CD4-positive, alpha-beta T cell treated with Interleukin-21 for 1 hour (primary cell): ENCODE results near the gene COPE.

Experiments
- DNase-seq: peaks from one replicate; pipeline ENCODE4 v3.0.0-alpha.2; 2020

Gene COPE

DNA sequence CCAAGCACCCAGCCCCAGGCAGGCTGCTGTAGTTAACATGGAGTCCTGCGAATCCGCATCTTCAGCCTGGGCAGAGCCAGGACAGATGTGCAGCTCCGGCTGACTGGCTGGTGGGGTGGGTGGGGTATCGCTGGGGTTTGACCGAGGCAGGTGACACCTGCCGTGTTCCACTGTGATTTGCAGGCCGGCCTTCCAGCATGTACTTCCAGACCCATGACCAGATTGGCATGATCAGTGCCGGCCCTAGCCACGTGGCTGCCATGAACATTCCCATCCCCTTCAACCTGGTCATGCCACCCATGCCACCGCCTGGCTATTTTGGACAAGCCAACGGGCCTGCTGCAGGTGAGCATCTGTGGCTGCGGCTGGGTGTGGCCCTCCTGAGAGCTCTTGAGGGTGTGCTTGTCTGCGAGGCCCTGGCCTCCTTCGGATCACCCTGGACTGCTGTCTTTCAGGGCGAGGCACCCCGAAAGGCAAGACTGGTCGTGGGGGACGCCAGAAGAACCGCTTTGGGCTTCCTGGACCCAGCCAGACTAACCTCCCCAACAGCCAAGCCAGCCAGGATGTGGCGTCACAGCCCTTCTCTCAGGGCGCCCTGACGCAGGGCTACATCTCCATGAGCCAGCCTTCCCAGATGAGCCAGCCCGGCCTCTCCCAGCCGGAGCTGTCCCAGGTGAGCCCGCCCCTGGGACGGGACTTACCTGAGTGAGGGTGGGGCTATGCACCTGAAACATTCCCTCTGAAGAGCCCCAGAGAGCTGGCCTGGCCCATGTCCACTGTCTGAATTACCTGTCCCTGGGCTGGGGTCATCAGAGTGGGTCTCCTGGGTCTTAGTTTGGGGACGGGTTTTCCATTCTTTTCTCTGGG is 53.8 kb downstream of the COPE start:
- no peak for DNase-seq

DNA sequence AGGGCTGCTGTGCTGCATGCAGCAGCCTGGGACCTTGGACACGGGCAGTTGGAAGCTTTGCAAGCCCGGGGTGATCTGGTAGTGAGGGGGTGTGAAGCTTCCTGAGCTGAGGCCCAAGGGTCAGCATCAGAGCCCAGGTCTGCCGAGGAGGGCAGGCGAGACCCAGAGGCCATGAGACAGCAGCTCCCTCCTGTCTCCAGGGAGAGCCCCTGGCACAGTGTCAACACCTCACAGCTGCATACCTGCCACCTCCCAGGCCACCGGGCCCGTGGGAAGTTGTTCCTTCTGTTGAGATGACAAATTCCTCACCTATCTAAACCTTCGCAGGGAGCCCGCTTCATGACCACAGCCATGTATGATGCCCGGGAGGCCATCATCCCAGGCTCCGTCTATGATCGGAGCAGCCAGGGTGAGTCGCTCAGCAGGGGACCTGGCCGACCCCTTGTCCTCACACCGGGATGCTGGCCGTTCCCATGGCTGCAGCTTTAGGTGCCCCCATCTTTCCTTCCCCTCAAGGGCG is 55.3 kb downstream of the COPE start:
- DNase-seq = no peak

DNA sequence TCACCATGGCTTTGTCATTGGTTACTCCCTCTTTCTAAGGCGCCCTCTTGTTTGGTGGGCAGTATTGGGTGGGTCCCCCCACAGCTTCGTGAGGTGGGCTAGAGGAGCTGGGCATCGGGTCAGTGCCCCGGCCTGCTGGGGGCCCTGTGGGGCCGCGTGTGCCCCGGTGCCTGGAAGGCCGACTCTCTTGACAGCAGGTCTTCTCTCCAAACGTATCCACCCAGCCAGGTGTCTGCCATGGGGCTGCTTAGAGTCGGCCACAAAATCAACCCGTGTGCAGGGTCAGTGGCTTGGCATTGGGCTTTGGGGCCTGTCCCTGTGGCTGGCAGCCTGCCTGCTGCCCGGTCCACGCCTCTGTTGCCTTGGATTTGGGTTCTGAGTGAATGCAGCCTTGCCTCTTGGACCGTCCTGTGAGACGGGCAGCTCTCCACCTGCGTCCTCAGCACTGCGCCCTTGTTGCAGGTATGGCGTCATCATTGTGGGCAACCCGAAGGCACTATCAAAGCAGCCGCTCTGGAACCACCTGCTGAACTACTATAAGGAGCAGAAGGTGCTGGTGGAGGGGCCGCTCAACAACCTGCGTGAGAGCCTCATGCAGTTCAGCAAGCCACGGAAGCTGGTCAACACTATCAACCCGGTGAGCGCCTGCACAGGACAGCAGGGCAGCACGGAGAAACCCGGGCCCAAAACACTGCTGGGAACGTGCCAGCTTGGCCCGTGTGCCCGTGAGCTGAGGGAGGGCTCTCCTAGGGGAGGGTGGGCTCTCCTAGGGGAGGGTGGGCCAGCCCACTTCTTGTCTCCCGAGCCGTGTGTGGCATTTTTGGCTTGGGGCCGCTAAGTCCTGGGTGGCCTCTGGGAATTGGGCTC is 56.0 kb downstream of the COPE start:
- no peak for DNase-seq

- no peak for DNase-seq
These were observed 57.3 kb downstream of the COPE start for GRCh38 chr19:18861917-18862316.

DNA sequence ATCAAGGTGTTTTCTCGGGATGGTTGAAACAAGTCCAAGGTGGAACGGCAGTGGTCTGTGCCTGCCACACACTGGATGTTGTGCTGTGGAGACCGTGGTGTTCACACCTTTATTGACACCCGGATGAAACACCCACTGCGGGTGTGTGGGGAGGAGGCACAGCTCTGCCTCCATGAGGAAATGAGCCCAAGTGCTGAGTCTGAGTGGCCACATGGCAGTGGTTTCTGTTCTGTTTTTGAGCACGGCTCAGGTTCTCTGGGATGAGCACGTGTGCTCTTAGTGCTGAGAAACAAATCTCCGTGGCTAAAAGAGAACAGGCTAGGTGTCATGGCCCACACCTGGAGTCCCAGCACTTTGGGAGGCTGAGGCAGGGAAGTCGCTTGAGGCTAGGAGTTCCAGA is 58.0 kb downstream of the COPE start:
- DNase-seq = no peak

- no peak for DNase-seq
These were observed 58.5 kb downstream of the COPE start for GRCh38 chr19:18860725-18861124.

GRCh38 chr19:18860302-18860700 is 58.9 kb downstream of the COPE start:
- no peak for DNase-seq

GRCh38 chr19:18859676-18860301 is 59.4 kb downstream of the COPE start:
- DNase-seq = no peak

DNA sequence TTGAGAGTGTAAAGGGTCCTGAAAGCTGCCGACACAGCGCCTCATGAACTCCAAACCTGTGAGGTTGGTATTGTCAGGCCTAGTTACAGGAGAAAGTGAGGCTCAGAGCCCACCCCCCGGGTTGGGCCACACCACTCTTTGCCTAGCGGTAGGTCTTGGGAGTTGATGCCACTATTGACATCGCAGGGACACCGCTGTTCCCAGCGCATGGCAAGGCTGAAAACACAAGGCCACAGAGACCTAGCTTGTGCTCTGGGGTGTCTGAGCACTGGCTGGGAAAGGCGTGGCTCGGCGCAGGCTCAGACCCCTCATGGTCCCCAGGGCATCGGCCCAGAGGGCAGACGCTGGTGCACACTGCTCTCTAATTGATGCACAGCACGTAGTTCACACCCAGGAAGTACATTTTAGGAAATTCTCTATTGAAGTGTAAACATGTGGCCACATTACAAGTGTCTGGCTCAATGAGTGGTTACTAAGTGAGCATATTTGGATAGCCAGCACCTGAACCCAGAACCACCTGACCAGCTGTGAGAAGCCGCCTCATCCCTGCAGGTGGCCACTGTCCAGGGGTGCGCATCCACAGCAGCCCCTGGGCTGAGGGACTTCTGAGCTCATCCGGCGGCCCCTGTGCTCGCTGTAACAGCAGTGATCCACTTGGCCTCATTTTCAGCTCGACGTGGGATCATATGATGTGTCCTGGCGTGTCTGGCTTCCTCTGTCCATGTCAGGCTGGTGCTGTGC is 60.1 kb downstream of the COPE start:
- no peak for DNase-seq

DNA sequence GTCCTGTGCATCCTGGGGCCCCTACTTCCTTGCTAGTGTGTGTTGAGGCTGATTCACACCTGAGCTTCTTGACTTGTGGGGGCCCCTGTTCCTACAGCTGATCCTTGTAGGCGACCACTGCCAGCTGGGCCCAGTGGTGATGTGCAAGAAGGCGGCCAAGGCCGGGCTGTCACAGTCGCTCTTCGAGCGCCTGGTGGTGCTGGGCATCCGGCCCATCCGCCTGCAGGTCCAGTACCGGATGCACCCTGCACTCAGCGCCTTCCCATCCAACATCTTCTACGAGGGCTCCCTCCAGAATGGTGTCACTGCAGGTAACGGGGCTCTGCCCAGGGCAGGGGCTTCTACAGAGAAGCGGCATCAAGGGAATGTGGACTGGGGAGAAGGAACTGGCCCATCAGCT is 62.0 kb downstream of the COPE start:
- no peak for DNase-seq

GRCh38 chr19:18856385-18857126 is 62.6 kb downstream of the COPE start:
- DNase-seq = no peak

GRCh38 chr19:18855647-18856384 is 63.4 kb downstream of the COPE start:
- no peak for DNase-seq

GRCh38 chr19:18854982-18855381 is 64.2 kb downstream of the COPE start:
- no peak for DNase-seq

GRCh38 chr19:18853755-18854427 is 65.3 kb downstream of the COPE start:
- no peak for DNase-seq

- DNase-seq = no peak
These were observed 66.5 kb downstream of the COPE start for GRCh38 chr19:18852648-18853047.

DNA sequence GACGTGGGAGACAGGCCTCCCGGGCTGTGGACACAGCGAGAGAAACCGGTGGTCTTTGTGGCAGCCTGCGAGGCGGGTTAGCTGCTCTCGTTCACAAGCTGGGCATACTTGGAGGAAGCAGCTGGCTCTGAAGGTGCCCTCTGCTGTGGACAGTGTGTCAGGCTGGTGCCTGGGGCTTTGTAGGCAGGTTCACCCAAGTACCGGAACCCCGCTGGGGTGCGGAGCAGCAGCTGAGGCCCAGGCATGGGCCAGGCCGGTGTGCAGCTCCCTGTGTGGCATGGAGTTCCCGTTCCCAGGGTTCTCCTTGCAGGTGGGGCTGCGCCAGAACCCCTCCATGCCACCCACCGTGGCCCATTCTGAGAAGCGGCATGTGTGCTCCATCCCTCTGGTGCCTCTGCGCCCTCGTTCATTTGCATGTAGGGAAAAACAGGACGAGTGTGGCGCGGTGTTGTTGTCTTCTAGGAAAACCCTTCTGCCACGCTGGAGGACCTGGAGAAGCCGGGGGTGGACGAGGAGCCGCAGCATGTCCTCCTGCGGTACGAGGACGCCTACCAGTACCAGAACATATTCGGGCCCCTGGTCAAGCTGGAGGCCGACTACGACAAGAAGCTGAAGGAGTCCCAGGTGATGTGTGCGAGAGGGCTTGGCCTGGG is 67.4 kb downstream of the COPE start:
- no peak for DNase-seq

DNA sequence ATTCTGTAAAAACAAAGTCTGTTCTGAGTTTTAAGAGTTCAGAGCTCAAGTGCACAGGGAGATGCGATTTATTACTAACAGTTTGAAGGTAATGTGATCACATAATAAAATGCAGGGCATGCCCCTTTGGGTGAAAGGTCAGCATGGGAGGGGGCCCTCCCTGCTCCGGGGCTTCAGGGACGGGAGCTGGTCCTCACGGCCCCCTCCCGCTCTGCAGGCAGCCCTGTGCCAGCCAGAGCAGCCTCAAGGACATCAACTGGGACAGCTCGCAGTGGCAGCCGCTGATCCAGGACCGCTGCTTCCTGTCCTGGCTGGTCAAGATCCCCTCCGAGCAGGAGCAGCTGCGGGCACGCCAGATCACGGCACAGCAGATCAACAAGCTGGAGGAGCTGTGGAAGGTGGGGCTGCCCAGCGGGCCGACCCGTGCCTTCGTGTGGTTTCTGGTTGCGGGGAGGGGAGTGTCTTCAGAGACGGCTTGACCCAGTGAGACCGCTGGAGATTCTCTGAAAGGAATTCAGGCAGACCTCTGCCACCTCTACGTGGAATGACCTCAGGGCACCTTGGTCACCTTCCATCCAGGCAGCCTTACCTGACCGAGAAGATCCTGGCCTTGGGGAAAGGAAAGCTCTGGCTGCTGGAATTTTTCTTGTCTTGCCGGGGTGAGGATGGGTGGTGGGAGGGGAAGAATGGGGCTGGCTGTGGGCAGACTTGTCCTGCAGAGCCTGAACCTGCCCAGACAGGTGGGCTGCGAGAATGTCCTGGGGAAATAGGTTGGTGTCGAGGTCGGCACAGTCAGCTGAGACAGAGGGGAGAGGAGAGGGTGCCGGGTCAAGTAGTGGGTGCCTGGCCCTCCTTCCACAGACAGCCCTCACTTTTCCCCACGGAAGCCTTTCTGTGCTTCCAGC is 68.5 kb downstream of the COPE start:
- DNase-seq = no peak

- DNase-seq = no peak
These were observed 69.3 kb downstream of the COPE start for GRCh38 chr19:18849838-18850400.
